Measurements from ENCODE around the gene AP3B1. TPM values are rescaled to one million over a fixed set of nuclear protein-coding genes. Genes with fewer than 3 reads are reported as not detected.

AP3B1 gene
- total RNA-seq, 6 donors from 2014 or later, result 25.7 to 66.9 (median 37.8) TPM

GRCh38 chr5:78287169-78287568 is 7.3 kb downstream of the AP3B1 start:
- H3K4me3 ChIP-seq, result no peak overlapping the region
- H3K27me3 ChIP-seq, result no peaks in the 10 kb centered on the region
- no peak overlapping the region for H3K27ac ChIP-seq
- H3K4me1 ChIP-seq, result peaks cover 8 to 30% (median 16%) of the 10 kb centered on the region in 4 donors
- no peaks in the 10 kb centered on the region for H3K9me3 ChIP-seq
- no peak for DNase-seq
- TF ChIP-seq CTCF (IDR thresholded peaks at IDR 0.05), result no peak
- TF ChIP-seq POLR2A (IDR thresholded peaks at IDR 0.05), result no peak
- no peak for TF ChIP-seq POLR2AphosphoS5 (IDR thresholded peaks at IDR 0.05)
- no peak for TF ChIP-seq EP300 (IDR thresholded peaks at IDR 0.05)
- H3K36me3 ChIP-seq, result no peaks in the 10 kb centered on the region
- no peak for ATAC-seq (ENCODE audit: low FRiP score in 2 of 2)

GRCh38 chr5:78286290-78286689 is 8.2 kb downstream of the AP3B1 start:
- Histone ChIP-seq H3K27me3 (no peaks in the 10 kb centered on the region), H3K4me3 (no peak overlapping the region), H3K4me1 (peaks cover 7 to 26% (median 11%) of the 10 kb centered on the region in 4 donors), H3K9me3 (no peaks in the 10 kb centered on the region), H3K36me3 (no peaks in the 10 kb centered on the region), H3K27ac (no peak overlapping the region)
- 60 to 88% methylated on average over 1 of the region's 1 CpG for WGBS, 2 donors
- DNase-seq (no peak), ATAC-seq (ENCODE audit: low FRiP score in 2 of 2) (no peak)
- TF ChIP-seq POLR2AphosphoS5 (IDR thresholded peaks at IDR 0.05) (no peak), CTCF (IDR thresholded peaks at IDR 0.05) (no peak), EP300 (IDR thresholded peaks at IDR 0.05) (no peak), POLR2A (IDR thresholded peaks at IDR 0.05) (no peak)

- 70 to 88% methylated on average over 1 of the region's 1 CpG for WGBS, 2 donors
These were observed 10.7 kb downstream of the AP3B1 start for GRCh38 chr5:78283802-78284201.

GRCh38 chr5:78283105-78283504 is 11.4 kb downstream of the AP3B1 start:
- DNase-seq, result no peak
- ATAC-seq (ENCODE audit: low FRiP score in 2 of 2), result no peak
- H3K9me3 ChIP-seq, result no peaks in the 10 kb centered on the region
- peaks cover 2 to 9% (median 4%) of the 10 kb centered on the region in 4 donors for H3K4me1 ChIP-seq
- no peaks in the 10 kb centered on the region for H3K27me3 ChIP-seq
- 71 to 73% methylated on average over 4 of the region's 4 CpGs for WGBS, 2 donors
- TF ChIP-seq POLR2AphosphoS5 (IDR thresholded peaks at IDR 0.05) (no peak), CTCF (IDR thresholded peaks at IDR 0.05) (no peak), EP300 (IDR thresholded peaks at IDR 0.05) (no peak), POLR2A (IDR thresholded peaks at IDR 0.05) (no peak)
- no peaks in the 10 kb centered on the region for H3K36me3 ChIP-seq
- no peak overlapping the region for H3K27ac ChIP-seq
- no peak overlapping the region for H3K4me3 ChIP-seq

More at GRCh38 chr5:78283802-78284201, 10.7 kb downstream of the AP3B1 start:
- ATAC-seq (ENCODE audit: low FRiP score in 2 of 2) (no peak), DNase-seq (no peak)
- no peak overlapping the region for H3K27ac ChIP-seq
- no peaks in the 10 kb centered on the region for H3K9me3 ChIP-seq
- peaks cover 3 to 11% (median 7%) of the 10 kb centered on the region in 4 donors for H3K4me1 ChIP-seq
- no peaks in the 10 kb centered on the region for H3K27me3 ChIP-seq
- H3K4me3 ChIP-seq, result no peak overlapping the region
- no peaks in the 10 kb centered on the region for H3K36me3 ChIP-seq
- TF ChIP-seq POLR2AphosphoS5 (IDR thresholded peaks at IDR 0.05), result no peak
- no peak for TF ChIP-seq POLR2A (IDR thresholded peaks at IDR 0.05)
- TF ChIP-seq EP300 (IDR thresholded peaks at IDR 0.05), result no peak
- TF ChIP-seq CTCF (IDR thresholded peaks at IDR 0.05), result no peak

GRCh38 chr5:78280261-78280660 is 14.2 kb downstream of the AP3B1 start:
- 61 to 66% methylated on average over 2 of the region's 2 CpGs for WGBS, 2 donors
- Histone ChIP-seq H3K36me3 (no peaks in the 10 kb centered on the region), H3K27me3 (no peaks in the 10 kb centered on the region), H3K4me1 (no peaks in the 10 kb centered on the region), H3K27ac (no peak overlapping the region), H3K4me3 (no peak overlapping the region), H3K9me3 (no peaks in the 10 kb centered on the region)
- DNase-seq, result no peak
- TF ChIP-seq POLR2AphosphoS5 (IDR thresholded peaks at IDR 0.05), result no peak
- no peak for TF ChIP-seq CTCF (IDR thresholded peaks at IDR 0.05)
- no peak for TF ChIP-seq POLR2A (IDR thresholded peaks at IDR 0.05)
- no peak for TF ChIP-seq EP300 (IDR thresholded peaks at IDR 0.05)
- no peak for ATAC-seq (ENCODE audit: low FRiP score in 2 of 2)

Measured in upper lobe of left lung (tissue), 6 donors.